Liver (tissue), 9 donors: ENCODE measurements around the gene PGAM2. TPM values are rescaled to one million over a fixed set of nuclear protein-coding genes. Genes with fewer than 3 reads are reported as not detected.

Experiments
- DNase-seq: peaks from one replicate; pipeline ENCODE4 v3.0.0-alpha.2; 2017; ENCODE audit warnings: low spot score
- H3K27ac ChIP-seq, 2 donors: one replicate each; pipeline ENCODE4 v1.7.0; 2013; ENCODE audit warnings: inconsistent platforms in 2 of 2, low read length in 2 of 2, control low read depth in 1 of 2, low read depth in 1 of 2, mild to moderate bottlenecking in 1 of 2
- H3K27me3 ChIP-seq, 4 donors: one replicate each; pipeline versions ENCODE4 v1.6.1 to v1.7.0; 2013; ENCODE audit warnings: low read length in 3 of 4, inconsistent platforms in 1 of 4, mild to moderate bottlenecking in 1 of 4, moderate library complexity in 1 of 4; ENCODE audit not compliant: control insufficient read depth in 4 of 4, insufficient read depth in 4 of 4
- H3K36me3 ChIP-seq, 4 donors: one replicate each; pipeline versions ENCODE4 v1.6.1 to v1.7.0; 2013; ENCODE audit warnings: low read length in 3 of 4, mild to moderate bottlenecking in 3 of 4, low read depth in 1 of 4, moderate library complexity in 1 of 4; ENCODE audit not compliant: control insufficient read depth in 4 of 4, insufficient read depth in 3 of 4
- H3K4me1 ChIP-seq, 4 donors: one replicate each; pipeline versions ENCODE4 v1.6.1 to v1.7.0; 2013; ENCODE audit warnings: low read length in 3 of 4, mild to moderate bottlenecking in 3 of 4, moderate library complexity in 1 of 4; ENCODE audit not compliant: control insufficient read depth in 4 of 4, insufficient read depth in 4 of 4
- H3K4me3 ChIP-seq, 3 donors: one replicate each; pipeline versions ENCODE4 v1.6.1 to v1.7.0; 2013; ENCODE audit warnings: low read length in 3 of 3, control low read depth in 1 of 3, low read depth in 1 of 3, mild to moderate bottlenecking in 1 of 3
- H3K9ac ChIP-seq, 2 donors: one replicate each; pipeline ENCODE4 v1.7.0; 2013; ENCODE audit warnings: low read length in 2 of 2, mild to moderate bottlenecking in 2 of 2, moderate library complexity in 2 of 2, control low read depth in 1 of 2, low read depth in 1 of 2
- H3K9me3 ChIP-seq, 4 donors: one replicate each; pipeline versions ENCODE4 v1.6.1 to v1.7.0; 2013; ENCODE audit warnings: low read length in 3 of 4; ENCODE audit not compliant: control insufficient read depth in 4 of 4
- ATF3 ChIP-seq: IDR thresholded peaks from 2 replicates; pipeline ENCODE4 v1.6.1; 2016; ENCODE audit warnings: antibody characterized with exemption
- CTCF ChIP-seq: fragments of 150-350 bp; IDR thresholded peaks from 2 replicates; pipeline ENCODE4 v1.5.1; 2017; ENCODE audit warnings: improper control_type of control experiment, low read depth, low read length; ENCODE audit not compliant: missing input control
- EGR1 ChIP-seq, 2 donors: IDR thresholded peaks; 2 replicates each; pipeline ENCODE4 v1.6.1; 2016 to 2018; ENCODE audit warnings: antibody characterized with exemption in 2 of 2, low read depth in 2 of 2
- FOXA1 ChIP-seq: IDR thresholded peaks from 2 replicates; pipeline ENCODE4 v1.6.1; 2016; ENCODE audit warnings: antibody characterized with exemption
- FOXA2 ChIP-seq: IDR thresholded peaks from 2 replicates; pipeline ENCODE4 v1.6.1; 2016; ENCODE audit warnings: antibody characterized with exemption
- GABPA ChIP-seq, 2 donors: IDR thresholded peaks in 1 of 2; conservative IDR thresholded peaks in 1 of 2; 2 replicates each; pipeline ENCODE4 v1.6.1; 2016; ENCODE audit warnings: antibody characterized with exemption in 2 of 2, mild to moderate bottlenecking in 1 of 2, moderate library complexity in 1 of 2
- HNF4A ChIP-seq, 2 donors: conservative IDR thresholded peaks; 2 replicates each; pipeline ENCODE4 v1.6.1; 2016; ENCODE audit warnings: antibody characterized with exemption in 2 of 2, mild to moderate bottlenecking in 2 of 2
- HNF4G ChIP-seq: IDR thresholded peaks from 2 replicates; pipeline ENCODE4 v1.6.1; 2016; ENCODE audit warnings: antibody characterized with exemption
- JUND ChIP-seq, 2 donors: IDR thresholded peaks; 2 replicates each; pipeline ENCODE4 v1.6.1; 2016; ENCODE audit warnings: antibody characterized with exemption in 2 of 2
- MAX ChIP-seq: IDR thresholded peaks from 2 replicates; pipeline ENCODE4 v1.6.1; 2016; ENCODE audit warnings: antibody characterized with exemption
- NR2F2 ChIP-seq: IDR thresholded peaks from 2 replicates; pipeline ENCODE4 v1.6.1; 2016; ENCODE audit warnings: antibody characterized with exemption
- RAD21 ChIP-seq, 2 donors: IDR thresholded peaks; 2 replicates each; pipeline ENCODE4 v1.6.1; 2016; ENCODE audit warnings: antibody characterized with exemption in 2 of 2, mild to moderate bottlenecking in 2 of 2
- REST ChIP-seq: IDR thresholded peaks from 2 replicates; pipeline ENCODE4 v1.6.1; 2016; ENCODE audit warnings: antibody characterized with exemption, mild to moderate bottlenecking
- RXRA ChIP-seq, 2 donors: IDR thresholded peaks; 2 replicates each; pipeline ENCODE4 v1.6.1; 2017 to 2018; ENCODE audit warnings: antibody characterized with exemption in 2 of 2, mild to moderate bottlenecking in 1 of 2
- SP1 ChIP-seq: IDR thresholded peaks from 2 replicates; pipeline ENCODE4 v1.6.1; 2018; ENCODE audit warnings: antibody characterized with exemption, mild to moderate bottlenecking
- TAF1 ChIP-seq: conservative IDR thresholded peaks from 2 replicates; pipeline ENCODE4 v1.6.1; 2016; ENCODE audit warnings: antibody characterized with exemption, mild to moderate bottlenecking
- YY1 ChIP-seq: IDR thresholded peaks from 2 replicates; pipeline ENCODE4 v1.6.1; 2016; ENCODE audit warnings: antibody characterized with exemption, mild to moderate bottlenecking
- ZBTB33 ChIP-seq: IDR thresholded peaks from 2 replicates; pipeline ENCODE4 v1.6.1; 2016; ENCODE audit warnings: antibody characterized with exemption
- WGBS: extraction: QIAGEN DNeasy Blood & Tissue Kit; methylation state at CpG from one replicate; pipeline ENCODE4 v1.1.7; 2013; 5-methylcytosine and 5-hydroxymethylcytosine counted together
- polyA plus RNA-seq, 2 donors: library from polyadenylated mRNA; stranded (reverse) in 1 of 2; unstranded in 1 of 2; fragments of 200-250 nt in 1 of 2; fragments of >200 nt in 1 of 2; fragmentation: Nextera tagmentation in 1 of 2; extraction: Ambion mirVana in 1 of 2; gene quantifications; one replicate each; pipeline versions ENCODE4 v1.2.1 to v1.2.3, GENCODE V29; 2013 to 2015
- total RNA-seq, 2 donors: library from RNA; depleted of rRNA; stranded (reverse); fragments of >200 nt; gene quantifications; one replicate each; pipeline ENCODE4 v1.2.3, GENCODE V29; 2014
- donor health status: healthy.
- donor health status: healthy.
- donor health status: healthy.
- donor health status: healthy.
- donor health status: healthy.

Gene PGAM2
- total and polyA plus RNA-seq, 4 donors: 0.13 to 2.3 (median 0.49) TPM

- Histone ChIP-seq H3K9me3 (no peaks in the 10 kb centered on the region), H3K9ac (no peak overlapping the region), H3K4me3 (no peak overlapping the region), H3K27me3 (no peaks in the 10 kb centered on the region), H3K36me3 (no peaks in the 10 kb centered on the region), H3K27ac (no peak overlapping the region), H3K4me1 (peaks cover 5 to 28% (median 15%) of the 10 kb centered on the region in 4 donors)
- no peak for DNase-seq
- no peak for TF ChIP-seq FOXA2
- no peak for TF ChIP-seq GABPA (IDR thresholded peaks at IDR 0.05 in 1 of 2, conservative IDR thresholded peaks at IDR 0.05 in 1 of 2)
- TF ChIP-seq MAX: no peak
- no peak for TF ChIP-seq NR2F2
- no peak for TF ChIP-seq SP1
- no peak for TF ChIP-seq EGR1 (IDR thresholded peaks at IDR 0.05; ENCODE audit: low read depth in 2 of 2)
- no peak for TF ChIP-seq FOXA1
- TF ChIP-seq YY1: no peak
- no peak for TF ChIP-seq REST
- no peak for TF ChIP-seq TAF1
- no peak for TF ChIP-seq ATF3
- no peak for TF ChIP-seq HNF4G
- TF ChIP-seq HNF4A (conservative IDR thresholded peaks at IDR 0.05): no peak
- TF ChIP-seq RXRA (IDR thresholded peaks at IDR 0.05): no peak
- no peak for TF ChIP-seq ZBTB33
- TF ChIP-seq CTCF: no peak
- no peak for TF ChIP-seq JUND (IDR thresholded peaks at IDR 0.05)
- TF ChIP-seq RAD21 (IDR thresholded peaks at IDR 0.05): no peak
- WGBS: 89% methylated on average over 11 of the region's 11 CpGs
Measured at GRCh38 chr7:44067064-44067951, 1.9 kb upstream of the PGAM2 start.
